ENCODE data around the gene ZNF41. TPM values are rescaled to one million over a fixed set of nuclear protein-coding genes. Genes with fewer than 3 reads are reported as not detected.
A peak's percentile ranks its signal among the peaks of the same experiment; 100 is the strongest.
"Not testable (repeated sequence)": the region's sequence is repeated elsewhere in the genome, so short reads cannot be mapped to it uniquely, and the experiment has no call there.

Gene ZNF41
- total RNA-seq (13.1 TPM), polyA plus RNA-seq (ENCODE audit: insufficient read depth in 1 of 8, insufficient read length in 8 of 8, low replicate concordance in 1 of 8) (10 to 100 TPM in 3 of 8 donors, 1 to 10 TPM in 5; 7.1 to 12.1 (median 9.9) TPM)
- long read RNA-seq, donor 1, result 0 reads
- long read RNA-seq, donor 2, result 0 reads
- long read RNA-seq, donor 3, result 0 reads
- long read RNA-seq, donor 4, result 0 reads
- long read RNA-seq, donor 5, result 0 reads
- long read RNA-seq, donor 6, result 0 reads
- long read RNA-seq, donor 7, result 0 reads
- long read RNA-seq, donor 8, result 0 reads
- long read RNA-seq, donor 9, result 0 reads
- long read RNA-seq, donor 10, result 0 reads
- long read RNA-seq, donor 11, result 0 reads

DNA sequence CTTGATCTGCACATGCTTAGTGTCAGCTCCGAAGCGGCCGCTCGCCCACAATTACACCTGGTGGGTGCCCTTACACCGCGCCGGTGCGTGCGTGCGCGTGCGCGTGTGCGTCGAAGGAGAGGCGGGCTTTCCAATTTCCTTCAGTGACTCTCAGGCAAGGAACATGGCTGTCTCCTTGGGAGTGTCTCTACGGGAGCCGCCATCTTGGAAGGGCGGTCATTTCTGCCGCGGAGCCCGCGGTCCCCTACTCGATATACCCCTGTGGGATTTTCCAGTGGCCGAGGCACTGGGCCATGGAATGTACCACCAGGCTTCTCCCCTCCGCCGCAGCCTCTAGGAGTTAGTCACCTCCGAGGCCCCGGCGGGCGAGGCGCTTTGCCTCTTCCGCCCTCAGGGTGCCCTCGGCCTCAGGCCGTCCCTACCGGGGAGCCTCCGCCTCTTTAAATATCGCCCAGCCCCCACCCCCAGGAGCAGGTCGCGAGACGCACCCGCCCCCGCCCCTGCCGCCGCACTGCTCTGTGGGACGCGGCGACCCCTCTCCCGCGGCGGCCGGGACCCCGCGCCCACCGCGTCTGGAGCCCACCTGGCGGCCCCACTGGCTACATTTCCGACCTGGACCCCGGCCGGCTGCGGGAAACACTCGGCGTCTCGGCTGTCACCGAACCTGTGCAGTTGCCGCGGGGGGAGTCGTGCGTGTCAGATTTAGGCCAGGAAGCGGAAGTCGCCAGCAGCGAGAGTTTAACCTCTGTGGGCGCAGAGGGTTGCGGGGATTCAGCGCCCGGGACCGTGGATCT, at the start of gene ZNF41:
TSS of gene ZNF41 (minus strand) at position 711 of the 794 bp plus-strand sequence. CDS start 15,741 bp downstream, outside the sequence.
- Histone ChIP-seq H3K27me3 (ENCODE audit: control insufficient read depth, insufficient read depth, low read length) (peaks cover 5% of the 10 kb centered on the region), H3K36me3 (ENCODE audit: control insufficient read depth, insufficient read depth, low read length) (no peaks in the 10 kb centered on the region), H3K4me1 (ENCODE audit: control insufficient read depth, insufficient read depth, low read length) (peaks cover 7% of the 10 kb centered on the region), H3K4me3 (ENCODE audit: low read length) (peak within 1 kb of the TSS; percentile 70), H3K27ac (ENCODE audit: low read length) (peak within 1 kb of the TSS; percentile 95), H3K9me3 (replicated peaks; ENCODE audit: control insufficient read depth, low read depth, low read length) (no peaks in the 10 kb centered on the region)
- peak; percentile 91 for DNase-seq
- 34% methylated on average over 63 of the region's 77 CpGs for WGBS (ENCODE audit: insufficient coverage)

DNA sequence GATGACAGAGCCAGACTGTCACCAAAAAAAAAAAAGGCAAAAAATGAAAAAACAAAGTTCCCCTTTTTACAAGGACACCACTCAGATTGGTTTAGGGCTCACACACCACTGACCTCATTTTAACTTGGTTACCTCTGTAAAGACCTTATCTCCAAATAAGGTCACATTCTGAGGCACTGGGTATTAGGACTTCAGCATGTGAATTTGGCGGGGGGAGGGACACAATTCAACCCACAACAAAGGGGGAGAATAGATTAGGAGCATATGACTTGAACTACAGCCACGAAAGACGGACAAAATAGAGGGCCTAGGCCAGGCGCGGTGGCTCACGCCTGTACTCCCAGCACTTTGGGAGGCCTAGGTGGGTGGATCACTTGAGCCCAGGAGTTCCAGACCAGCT, 47.0 kb upstream of the ZNF41 start:
- H3K36me3 ChIP-seq (ENCODE audit: control insufficient read depth, insufficient read depth, low read length), result no peaks in the 10 kb centered on the region
- no peak for DNase-seq
- H3K27ac ChIP-seq (ENCODE audit: low read length), result no peak overlapping the region
- no peaks in the 10 kb centered on the region for H3K9me3 ChIP-seq (replicated peaks; ENCODE audit: control insufficient read depth, low read depth, low read length)
- H3K4me3 ChIP-seq (ENCODE audit: low read length), result no peak overlapping the region
- H3K4me1 ChIP-seq (ENCODE audit: control insufficient read depth, insufficient read depth, low read length), result no peaks in the 10 kb centered on the region
- WGBS (ENCODE audit: insufficient coverage), result 94% methylated on average over 3 of the region's 6 CpGs
- H3K27me3 ChIP-seq (ENCODE audit: control insufficient read depth, insufficient read depth, low read length), result no peaks in the 10 kb centered on the region

DNA sequence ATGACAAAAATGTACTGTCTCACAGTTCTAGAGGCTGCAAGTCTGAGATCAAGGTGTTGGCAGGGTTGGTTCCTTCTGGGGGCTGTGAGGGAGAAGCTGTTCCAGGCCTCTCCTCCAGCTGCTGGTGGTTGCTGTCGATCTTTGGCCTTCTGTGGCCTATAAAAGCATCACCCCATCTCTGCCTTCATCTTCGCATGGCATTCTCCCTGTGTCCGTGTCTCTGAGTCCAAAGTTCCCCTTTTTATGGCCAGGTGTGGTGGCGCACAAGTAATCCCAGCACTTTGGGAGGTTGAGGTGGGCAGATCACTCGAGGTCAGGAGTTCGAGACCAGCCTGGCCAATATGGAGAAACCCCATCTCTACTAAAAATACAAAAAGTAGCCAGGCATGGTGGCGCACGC, 46.5 kb upstream of the ZNF41 start:
- no peaks in the 10 kb centered on the region for H3K4me1 ChIP-seq (ENCODE audit: control insufficient read depth, insufficient read depth, low read length)
- H3K27ac ChIP-seq (ENCODE audit: low read length), result no peak overlapping the region
- H3K27me3 ChIP-seq (ENCODE audit: control insufficient read depth, insufficient read depth, low read length), result no peaks in the 10 kb centered on the region
- no peak overlapping the region for H3K4me3 ChIP-seq (ENCODE audit: low read length)
- H3K9me3 ChIP-seq (replicated peaks; ENCODE audit: control insufficient read depth, low read depth, low read length), result no peaks in the 10 kb centered on the region
- no peaks in the 10 kb centered on the region for H3K36me3 ChIP-seq (ENCODE audit: control insufficient read depth, insufficient read depth, low read length)
- 90% methylated on average over 2 of the region's 8 CpGs for WGBS (ENCODE audit: insufficient coverage)
- DNase-seq, result no peak

DNA sequence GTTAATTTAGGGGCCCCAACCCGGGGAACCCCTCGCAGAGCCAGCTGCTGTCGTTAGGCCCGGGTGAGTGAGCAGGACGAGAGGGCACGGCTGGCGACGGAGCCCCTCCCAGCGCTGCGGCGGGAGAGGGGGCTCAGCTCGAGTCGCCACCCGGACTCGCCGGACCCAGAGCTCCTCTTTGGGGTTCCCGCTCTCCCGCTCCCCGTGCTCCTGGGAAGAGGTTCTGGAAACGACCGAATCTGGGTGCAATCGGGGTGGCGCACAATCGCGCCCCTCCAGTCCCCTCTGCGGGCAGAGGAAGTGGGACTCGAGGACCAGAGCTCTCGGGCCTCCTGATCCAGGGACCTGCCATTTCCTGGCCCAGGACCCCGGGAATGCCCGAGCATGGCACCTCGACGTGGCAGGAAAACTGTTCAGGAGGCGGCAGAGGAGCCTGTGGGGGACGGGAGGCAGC, 40.7 kb upstream of the ZNF41 start:
- WGBS (ENCODE audit: insufficient coverage), result 38% methylated on average over 33 of the region's 34 CpGs
- no peaks in the 10 kb centered on the region for H3K4me1 ChIP-seq (ENCODE audit: control insufficient read depth, insufficient read depth, low read length)
- no peak for DNase-seq
- peak overlapping the region; percentile 59 for H3K4me3 ChIP-seq (ENCODE audit: low read length)
- H3K27me3 ChIP-seq (ENCODE audit: control insufficient read depth, insufficient read depth, low read length), result peaks cover 2% of the 10 kb centered on the region
- H3K9me3 ChIP-seq (replicated peaks; ENCODE audit: control insufficient read depth, low read depth, low read length), result peaks cover 5% of the 10 kb centered on the region
- no peaks in the 10 kb centered on the region for H3K36me3 ChIP-seq (ENCODE audit: control insufficient read depth, insufficient read depth, low read length)
- H3K27ac ChIP-seq (ENCODE audit: low read length), result no peak overlapping the region

DNA sequence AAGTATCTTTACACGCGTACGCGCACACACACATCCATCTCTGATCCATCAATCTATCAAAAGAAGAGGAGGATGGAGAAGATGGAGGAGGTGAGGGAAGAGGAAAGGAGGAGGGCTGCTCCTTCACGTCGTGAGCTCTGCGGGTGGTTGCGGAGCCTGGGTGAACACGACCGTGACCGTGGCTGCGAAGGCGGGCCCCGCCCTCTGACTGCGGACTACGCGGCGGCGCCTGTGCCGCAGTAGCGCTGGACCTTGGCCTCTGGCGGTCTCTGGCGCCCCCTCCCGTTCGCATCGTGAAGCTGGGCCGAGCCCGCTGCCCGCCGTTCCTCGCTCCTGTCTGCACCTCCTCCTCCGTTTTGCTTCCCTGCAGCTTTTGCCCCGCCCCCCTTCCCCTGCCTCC, 40.3 kb upstream of the ZNF41 start:
- WGBS (ENCODE audit: insufficient coverage), result 17% methylated on average over 29 of the region's 33 CpGs

DNA sequence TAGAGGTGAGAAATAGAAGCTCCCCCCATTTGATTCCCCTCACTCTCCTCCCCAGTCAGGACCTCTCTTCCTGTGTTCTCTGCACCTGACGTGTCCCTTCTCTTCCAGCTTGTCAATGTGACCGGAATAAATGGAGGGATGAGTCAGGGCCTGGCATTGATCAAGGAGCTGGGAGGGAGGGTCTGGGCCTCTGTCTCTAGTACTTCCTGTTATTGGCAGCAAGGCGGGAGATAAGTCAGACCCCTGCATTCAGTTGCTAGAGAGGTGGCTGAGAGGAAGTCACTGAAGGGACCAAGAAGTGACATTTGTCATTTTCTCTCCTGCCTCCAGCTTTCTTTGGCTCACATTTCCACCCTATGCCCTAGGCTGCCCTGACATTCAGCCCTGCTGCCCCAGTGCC, 35.1 kb upstream of the ZNF41 start:
- peaks cover 3% of the 10 kb centered on the region for H3K27me3 ChIP-seq (ENCODE audit: control insufficient read depth, insufficient read depth, low read length)
- no peak overlapping the region for H3K27ac ChIP-seq (ENCODE audit: low read length)
- H3K9me3 ChIP-seq (replicated peaks; ENCODE audit: control insufficient read depth, low read depth, low read length), result peaks cover 5% of the 10 kb centered on the region
- DNase-seq, result no peak
- H3K4me1 ChIP-seq (ENCODE audit: control insufficient read depth, insufficient read depth, low read length), result no peaks in the 10 kb centered on the region
- H3K4me3 ChIP-seq (ENCODE audit: low read length), result no peak overlapping the region
- no peaks in the 10 kb centered on the region for H3K36me3 ChIP-seq (ENCODE audit: control insufficient read depth, insufficient read depth, low read length)
- WGBS (ENCODE audit: insufficient coverage), result no CpG with 5 or more reads among the region's 3 CpGs

More for the DNA sequence above, 40.3 kb upstream of the ZNF41 start:
- Histone ChIP-seq H3K9me3 (replicated peaks; ENCODE audit: control insufficient read depth, low read depth, low read length) (peaks cover 5% of the 10 kb centered on the region), H3K4me3 (ENCODE audit: low read length) (peak overlapping the region; percentile 59), H3K27me3 (ENCODE audit: control insufficient read depth, insufficient read depth, low read length) (peaks cover 2% of the 10 kb centered on the region), H3K4me1 (ENCODE audit: control insufficient read depth, insufficient read depth, low read length) (no peaks in the 10 kb centered on the region), H3K36me3 (ENCODE audit: control insufficient read depth, insufficient read depth, low read length) (no peaks in the 10 kb centered on the region), H3K27ac (ENCODE audit: low read length) (peak overlapping the region; percentile 13)
- DNase-seq, result peak; percentile 85

DNA sequence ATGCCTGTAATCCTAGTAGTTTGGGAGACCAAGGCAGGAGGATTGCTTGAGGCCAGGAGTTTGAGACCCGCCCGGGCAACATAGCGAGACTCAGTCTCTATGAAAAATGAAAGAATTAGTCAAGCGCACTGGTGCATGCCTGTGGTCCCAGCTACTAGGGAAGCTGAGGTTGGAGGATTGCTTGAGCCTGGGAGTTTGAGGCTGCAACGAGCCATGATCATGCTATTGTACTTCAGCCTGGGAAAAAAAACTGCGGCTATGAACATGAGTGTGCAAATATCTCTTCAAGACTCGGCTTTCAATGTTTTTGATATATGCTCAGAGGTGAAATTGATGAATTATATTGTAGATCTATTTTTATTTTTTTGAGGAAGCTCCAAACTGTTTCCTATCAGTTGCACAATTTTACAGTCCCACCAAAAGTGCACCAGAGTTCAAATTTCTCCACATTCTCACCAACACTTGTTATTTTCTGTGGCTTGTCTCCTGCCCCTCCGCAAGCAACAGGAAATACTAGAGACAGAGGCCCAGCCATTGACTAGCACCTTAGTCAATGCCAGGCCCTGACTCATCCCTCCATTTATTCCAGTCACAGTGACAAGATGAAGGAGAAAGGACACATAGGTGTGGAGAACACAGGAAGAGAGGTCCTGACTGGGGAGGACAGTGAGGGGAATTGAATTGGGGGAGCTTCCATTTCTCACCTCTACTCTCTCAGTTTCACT, 33.1 kb upstream of the ZNF41 start:
- Histone ChIP-seq H3K36me3 (ENCODE audit: control insufficient read depth, insufficient read depth, low read length) (no peaks in the 10 kb centered on the region), H3K27ac (ENCODE audit: low read length) (no peak overlapping the region), H3K4me1 (ENCODE audit: control insufficient read depth, insufficient read depth, low read length) (no peaks in the 10 kb centered on the region), H3K9me3 (replicated peaks; ENCODE audit: control insufficient read depth, low read depth, low read length) (no peaks in the 10 kb centered on the region), H3K27me3 (ENCODE audit: control insufficient read depth, insufficient read depth, low read length) (peaks cover 3% of the 10 kb centered on the region), H3K4me3 (ENCODE audit: low read length) (no peak overlapping the region)
- WGBS (ENCODE audit: insufficient coverage), result 94% methylated on average over 5 of the region's 8 CpGs
- no peak for DNase-seq

DNA sequence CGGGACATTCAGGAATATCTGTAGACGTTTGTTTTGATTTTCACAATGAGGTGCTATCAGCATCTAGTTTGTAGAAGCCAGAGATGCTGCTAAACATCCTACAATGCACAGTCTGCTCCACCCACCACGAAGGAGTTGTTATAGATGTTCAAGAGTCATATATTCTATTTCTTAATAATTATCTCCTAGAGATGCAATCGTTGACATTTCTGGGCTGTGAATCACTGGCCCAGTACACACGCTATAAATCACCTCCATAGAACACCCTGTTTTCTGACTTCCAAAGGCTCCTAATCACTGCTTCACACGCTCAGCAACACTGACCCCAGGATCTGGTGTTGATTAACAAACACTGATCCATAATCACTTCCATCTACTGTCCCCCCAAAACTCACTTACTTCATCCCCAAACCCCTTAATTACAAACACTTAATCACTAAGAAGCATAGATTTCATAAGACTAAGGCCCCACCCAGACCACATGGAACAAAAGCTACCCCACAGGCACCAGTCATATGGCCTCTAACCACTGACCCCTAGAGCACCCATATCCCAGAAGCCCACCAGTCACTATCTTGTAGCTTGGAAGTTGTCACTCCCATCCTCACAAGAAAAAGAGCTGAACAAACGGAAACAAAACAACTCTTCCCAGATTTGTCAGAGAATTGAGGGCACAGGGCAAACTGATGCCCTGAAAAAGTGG, 31.7 kb upstream of the ZNF41 start:
- H3K4me3 ChIP-seq (ENCODE audit: low read length), result no peak overlapping the region
- H3K36me3 ChIP-seq (ENCODE audit: control insufficient read depth, insufficient read depth, low read length), result no peaks in the 10 kb centered on the region
- H3K27ac ChIP-seq (ENCODE audit: low read length), result no peak overlapping the region
- H3K9me3 ChIP-seq (replicated peaks; ENCODE audit: control insufficient read depth, low read depth, low read length), result no peaks in the 10 kb centered on the region
- 71% methylated on average over 3 of the region's 7 CpGs for WGBS (ENCODE audit: insufficient coverage)
- no peak for DNase-seq
- no peaks in the 10 kb centered on the region for H3K4me1 ChIP-seq (ENCODE audit: control insufficient read depth, insufficient read depth, low read length)
- peaks cover 3% of the 10 kb centered on the region for H3K27me3 ChIP-seq (ENCODE audit: control insufficient read depth, insufficient read depth, low read length)

DNA sequence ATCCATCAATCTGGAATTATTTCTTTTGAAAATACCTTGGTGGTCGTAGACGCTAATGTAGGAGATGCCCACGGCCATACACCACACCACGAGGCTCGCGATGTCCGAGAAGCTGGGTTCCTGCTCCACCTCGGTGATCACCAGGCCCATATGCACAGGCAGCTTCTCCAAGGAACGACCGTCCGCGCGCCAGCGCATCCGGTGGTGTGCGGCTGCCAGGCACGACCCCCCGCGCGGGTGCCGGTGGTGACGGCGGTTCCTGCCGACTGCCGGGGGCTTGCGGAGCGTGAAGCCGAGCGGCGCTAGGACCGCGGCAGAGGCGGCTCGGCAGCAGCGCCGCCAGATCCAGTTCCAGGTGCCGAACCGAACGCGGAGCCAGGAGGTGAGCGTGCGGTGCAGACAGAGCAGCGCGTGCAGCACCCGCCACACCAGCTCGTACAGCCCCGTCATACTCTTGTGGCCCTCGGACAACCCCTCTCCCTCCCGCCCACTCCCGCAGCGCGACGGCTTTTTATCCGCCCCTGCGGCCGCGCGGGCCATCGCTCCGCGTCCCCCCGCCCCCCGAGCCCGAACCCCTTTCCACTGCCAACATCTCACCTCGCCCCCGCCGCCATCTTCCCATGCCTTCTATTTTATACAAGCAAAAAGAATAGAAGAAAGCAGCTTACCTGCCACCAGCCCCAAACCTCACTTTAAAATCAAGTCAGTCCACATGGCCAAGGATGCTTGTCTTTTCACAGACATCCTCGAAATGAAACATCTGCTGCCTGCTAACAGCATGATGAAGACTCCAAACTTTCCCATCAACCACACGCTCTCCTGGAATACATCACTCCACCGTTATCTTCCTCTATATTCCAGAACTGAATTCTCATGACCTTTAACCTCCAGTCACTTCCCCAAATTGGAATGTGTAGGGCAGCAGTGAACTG, 30.3 kb upstream of the ZNF41 start:
- not testable (repeated sequence) for H3K9me3 ChIP-seq (replicated peaks; ENCODE audit: control insufficient read depth, low read depth, low read length); H3K27me3 ChIP-seq (ENCODE audit: control insufficient read depth, insufficient read depth, low read length); H3K4me1 ChIP-seq (ENCODE audit: control insufficient read depth, insufficient read depth, low read length); H3K36me3 ChIP-seq (ENCODE audit: control insufficient read depth, insufficient read depth, low read length); H3K27ac ChIP-seq (ENCODE audit: low read length)
- DNase-seq, result peak; percentile 10
- peak overlapping the region; percentile 34 for H3K4me3 ChIP-seq (ENCODE audit: low read length)
- 26% methylated on average over 28 of the region's 70 CpGs for WGBS (ENCODE audit: insufficient coverage)

Measured in muscle of leg (tissue), 16 donors.